Stimulated activated CD8-positive, alpha-beta memory T cell treated with anti-CD3 and anti-CD28 coated beads, Interleukin-12 subunit alpha, Interleukin-12 subunit beta, amount 100 ng/mL, for 4 hours (primary cell): ENCODE results near the gene TMPRSS15.

Source experiments
- DNase-seq: peaks from one replicate; pipeline ENCODE4 v3.0.0-alpha.2; 2020; ENCODE audit warnings: low read depth

The TMPRSS15 gene

GRCh38 chr21:18349468-18349867 is 54.1 kb downstream of the TMPRSS15 start:
- DNase-seq = no peak

- no peak for DNase-seq
Measured at GRCh38 chr21:18340387-18340942, 63.1 kb downstream of the TMPRSS15 start.

- no peak for DNase-seq
Measured at GRCh38 chr21:18335651-18336236, 67.8 kb downstream of the TMPRSS15 start.

GRCh38 chr21:18334066-18334465 is 69.5 kb downstream of the TMPRSS15 start:
- no peak for DNase-seq

GRCh38 chr21:18318156-18318555 is 85.4 kb downstream of the TMPRSS15 start:
- no peak for DNase-seq

GRCh38 chr21:18298228-18298627 is 105.4 kb downstream of the TMPRSS15 start:
- no peak for DNase-seq

- DNase-seq = no peak
Measured at GRCh38 chr21:18294100-18294499, 109.5 kb downstream of the TMPRSS15 start.

- DNase-seq = no peak
Measured at GRCh38 chr21:18289876-18290275, 113.7 kb downstream of the TMPRSS15 start.

- no peak for DNase-seq
Measured at GRCh38 chr21:18285379-18285778, 118.2 kb downstream of the TMPRSS15 start.

GRCh38 chr21:18275781-18276180 is 127.8 kb downstream of the TMPRSS15 start:
- DNase-seq = no peak

GRCh38 chr21:18274370-18274769 is 129.2 kb downstream of the TMPRSS15 start:
- no peak for DNase-seq

- DNase-seq = no peak
Measured at GRCh38 chr21:18273400-18273799, 130.2 kb downstream of the TMPRSS15 start.

GRCh38 chr21:18269856-18270255 is 133.7 kb downstream of the TMPRSS15 start:
- no peak for DNase-seq

- no peak for DNase-seq
Measured at GRCh38 chr21:18268906-18269305, 134.7 kb downstream of the TMPRSS15 start.

GRCh38 chr21:18267496-18267895 is 136.1 kb downstream of the TMPRSS15 start:
- no peak for DNase-seq

GRCh38 chr21:18265944-18266343 is 137.6 kb downstream of the TMPRSS15 start:
- no peak for DNase-seq

GRCh38 chr21:18253799-18254198 is 149.8 kb downstream of the TMPRSS15 start:
- no peak for DNase-seq

- no peak for DNase-seq
Measured at GRCh38 chr21:18253221-18253620, 150.4 kb downstream of the TMPRSS15 start.

GRCh38 chr21:18252680-18253079 is 150.9 kb downstream of the TMPRSS15 start:
- no peak for DNase-seq

- DNase-seq = no peak
Measured at GRCh38 chr21:18252256-18252655, 151.3 kb downstream of the TMPRSS15 start.

GRCh38 chr21:18251065-18251464 is 152.5 kb downstream of the TMPRSS15 start:
- DNase-seq = no peak

- no peak for DNase-seq
Measured at GRCh38 chr21:18249672-18250071, 153.9 kb downstream of the TMPRSS15 start.

- no peak for DNase-seq
Measured at GRCh38 chr21:18248171-18248570, 155.4 kb downstream of the TMPRSS15 start.

- no peak for DNase-seq
Measured at GRCh38 chr21:18245464-18245967, 158.1 kb downstream of the TMPRSS15 start.
